22Rv1 (cell line): ENCODE results near the gene PRMT3.
"Not testable (repeated sequence)": the region's sequence is repeated elsewhere in the genome, so short reads cannot be mapped to it uniquely, and the experiment has no call there.

Experiments
- H3K27ac ChIP-seq: fragments of 450-650 bp; 2 replicates; pipeline ENCODE4 v1.5.1; 2017
- ZFX ChIP-seq: fragments of 450-650 bp; IDR thresholded peaks from 2 replicates; pipeline ENCODE4 v1.6.1; 2017; ENCODE audit warnings: antibody characterized with exemption, borderline replicate concordance
- TF ChIP-seq, protein P1 (sequence below): fragments of 450-650 bp; IDR thresholded peaks from 2 replicates; pipeline ENCODE4 v1.5.1; 2017; ENCODE audit warnings: mild to moderate bottlenecking

PRMT3 gene

DNA sequence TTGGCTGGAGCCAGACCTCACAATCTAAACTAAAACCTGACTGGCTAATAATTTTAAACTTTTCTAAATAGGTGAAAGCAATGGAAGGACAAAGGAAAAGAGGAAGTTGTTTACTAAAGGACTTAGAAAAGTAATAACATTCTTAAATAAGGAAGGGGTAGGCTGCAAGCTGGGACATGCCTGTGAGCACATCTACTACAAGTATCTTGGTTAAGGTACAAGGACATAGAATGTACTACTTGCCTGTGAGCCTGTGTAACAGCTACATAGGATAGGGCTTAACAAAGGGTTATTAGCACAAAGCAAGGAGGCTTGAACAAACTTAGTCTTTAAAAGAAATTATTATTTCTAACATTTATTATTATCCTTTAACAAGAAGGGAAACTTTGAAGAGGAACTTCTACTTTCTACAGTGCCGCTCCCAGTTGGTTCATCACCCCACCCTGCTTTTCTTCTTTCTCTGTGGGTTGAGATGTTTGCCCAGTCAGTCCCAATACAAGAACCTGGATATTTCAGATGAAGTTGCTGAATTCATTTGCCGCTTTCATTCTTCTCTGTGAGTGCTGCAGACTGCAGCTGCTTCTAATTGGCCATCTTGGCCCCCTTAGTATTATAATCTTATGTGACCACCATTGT is 87.5 kb downstream of the PRMT3 start:
- no peak overlapping the region for H3K27ac ChIP-seq
- TF ChIP-seq, protein P1, sequence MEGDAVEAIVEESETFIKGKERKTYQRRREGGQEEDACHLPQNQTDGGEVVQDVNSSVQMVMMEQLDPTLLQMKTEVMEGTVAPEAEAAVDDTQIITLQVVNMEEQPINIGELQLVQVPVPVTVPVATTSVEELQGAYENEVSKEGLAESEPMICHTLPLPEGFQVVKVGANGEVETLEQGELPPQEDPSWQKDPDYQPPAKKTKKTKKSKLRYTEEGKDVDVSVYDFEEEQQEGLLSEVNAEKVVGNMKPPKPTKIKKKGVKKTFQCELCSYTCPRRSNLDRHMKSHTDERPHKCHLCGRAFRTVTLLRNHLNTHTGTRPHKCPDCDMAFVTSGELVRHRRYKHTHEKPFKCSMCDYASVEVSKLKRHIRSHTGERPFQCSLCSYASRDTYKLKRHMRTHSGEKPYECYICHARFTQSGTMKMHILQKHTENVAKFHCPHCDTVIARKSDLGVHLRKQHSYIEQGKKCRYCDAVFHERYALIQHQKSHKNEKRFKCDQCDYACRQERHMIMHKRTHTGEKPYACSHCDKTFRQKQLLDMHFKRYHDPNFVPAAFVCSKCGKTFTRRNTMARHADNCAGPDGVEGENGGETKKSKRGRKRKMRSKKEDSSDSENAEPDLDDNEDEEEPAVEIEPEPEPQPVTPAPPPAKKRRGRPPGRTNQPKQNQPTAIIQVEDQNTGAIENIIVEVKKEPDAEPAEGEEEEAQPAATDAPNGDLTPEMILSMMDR, result no peak
- no peak for TF ChIP-seq ZFX

DNA sequence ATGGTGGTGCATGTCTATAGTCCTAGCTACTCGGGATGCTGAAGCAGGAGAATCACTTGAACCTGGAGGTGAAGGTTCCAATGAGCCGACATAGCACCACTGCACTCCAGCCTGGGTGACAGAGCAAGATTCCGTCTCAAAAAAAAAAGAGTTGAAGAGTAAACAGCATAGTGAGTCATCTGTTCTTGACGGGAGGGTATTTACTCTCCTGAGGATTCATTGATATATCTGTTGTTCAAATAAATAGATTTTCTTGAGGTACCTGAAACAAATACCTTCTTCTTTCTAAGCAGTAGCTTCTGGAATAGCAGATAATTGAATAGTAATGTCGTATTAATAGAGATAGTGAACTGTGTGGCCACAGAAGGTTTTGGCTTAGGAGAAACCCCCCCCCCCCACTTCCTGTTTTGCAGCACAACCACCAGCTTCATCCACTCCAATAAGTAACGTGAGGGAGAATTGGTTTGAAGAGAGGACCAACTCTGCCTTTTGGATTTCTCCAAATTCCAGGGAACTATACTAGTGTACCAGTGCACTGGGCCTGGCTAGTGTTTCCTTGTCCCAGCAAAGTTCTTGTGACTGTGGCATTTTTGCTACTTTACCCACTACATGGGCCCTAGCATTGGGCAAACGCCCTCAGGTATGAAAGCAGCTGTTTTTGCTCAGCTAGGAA is 90.0 kb downstream of the PRMT3 start:
- no peak overlapping the region for H3K27ac ChIP-seq
- no peak for TF ChIP-seq ZFX
- TF ChIP-seq, protein P1, result no peak

DNA sequence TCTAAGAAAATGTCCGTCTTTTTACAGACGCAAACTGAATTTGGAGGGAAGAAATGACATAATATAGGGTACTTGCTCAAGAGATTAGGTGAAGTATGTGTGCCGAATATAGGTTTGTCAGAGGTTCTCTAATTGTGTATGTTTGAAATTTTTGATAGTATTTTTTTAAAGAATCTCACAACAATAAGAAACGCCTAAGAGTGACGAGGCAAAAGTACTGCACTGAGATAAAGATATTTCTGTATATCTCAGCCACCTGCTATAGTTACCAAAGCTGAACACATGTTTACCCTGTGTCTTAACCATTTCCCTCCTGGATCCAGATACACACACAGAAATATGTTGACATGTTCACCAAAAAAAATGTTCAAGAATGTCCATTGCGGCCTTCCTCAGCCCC is 92.0 kb downstream of the PRMT3 start:
- H3K27ac ChIP-seq, result no peak overlapping the region
- TF ChIP-seq ZFX, result no peak
- TF ChIP-seq, protein P1, result no peak

DNA sequence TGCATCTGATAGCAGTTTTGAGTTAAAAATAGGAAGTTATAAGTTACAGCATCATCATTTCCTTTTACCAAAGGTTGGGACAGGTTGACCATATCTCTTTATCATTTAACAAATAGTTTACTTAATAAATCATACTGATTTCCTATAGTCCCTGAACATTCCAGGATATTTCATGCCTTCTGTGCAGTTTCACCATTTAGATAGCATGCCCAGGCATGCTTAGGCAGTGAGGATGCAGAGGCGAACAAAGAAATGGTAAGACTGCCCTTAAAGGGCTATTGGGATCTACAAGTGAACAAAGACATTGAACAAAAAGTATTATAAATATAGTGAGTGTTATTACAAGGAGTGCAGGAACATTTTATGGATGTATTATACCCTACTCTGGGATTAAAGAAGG is 96.4 kb downstream of the PRMT3 start:
- no peak overlapping the region for H3K27ac ChIP-seq
- TF ChIP-seq, protein P1, result no peak
- TF ChIP-seq ZFX, result no peak

DNA sequence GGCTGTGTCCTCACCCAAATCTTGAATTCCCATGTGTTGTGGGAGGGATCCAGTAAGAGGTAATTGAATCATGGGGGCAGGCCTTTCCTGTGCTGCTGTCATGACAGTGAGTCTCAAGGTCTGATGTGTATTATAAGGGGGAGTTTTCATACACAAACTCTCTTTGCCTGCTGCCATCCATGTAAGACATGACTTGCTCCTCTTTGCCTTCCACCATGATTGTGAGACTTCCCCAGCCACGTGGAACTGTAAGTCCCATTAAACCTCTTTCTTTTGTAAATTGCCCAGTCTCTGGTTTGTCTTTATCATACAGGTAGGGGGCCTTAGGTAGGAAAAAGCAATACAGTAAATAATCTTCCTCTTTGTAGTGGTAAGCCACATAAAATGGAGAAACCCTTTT is 96.9 kb downstream of the PRMT3 start:
- not testable (repeated sequence) for H3K27ac ChIP-seq

DNA sequence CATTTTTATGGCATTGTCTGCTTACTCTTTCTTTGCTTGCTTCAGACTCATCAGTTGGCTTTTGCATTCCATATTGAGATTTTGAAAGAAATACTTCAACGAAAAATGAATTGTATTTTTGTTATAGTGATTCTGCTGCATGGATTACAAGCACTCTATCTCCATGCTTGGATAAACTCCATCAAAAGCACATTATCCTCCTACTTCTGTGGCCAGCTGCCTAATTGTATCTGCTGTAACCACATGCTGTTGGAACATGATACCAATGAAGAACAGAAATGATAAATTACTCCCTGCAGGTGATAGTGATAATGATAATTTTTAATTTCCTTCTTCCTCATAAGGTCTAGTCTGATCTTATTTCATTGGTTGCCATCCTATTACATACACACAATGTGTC is 100.8 kb downstream of the PRMT3 start:
- H3K27ac ChIP-seq, result no peak overlapping the region
- no peak for TF ChIP-seq ZFX
- TF ChIP-seq, protein P1, result no peak

- TF ChIP-seq ZFX, result no peak
- TF ChIP-seq, protein P1, result no peak
- H3K27ac ChIP-seq, result no peak overlapping the region
These were observed 102.4 kb downstream of the PRMT3 start for GRCh38 chr11:20489948-20490347.
